Retina (tissue), 1 donor: ENCODE data around the gene RPS18.
"Not testable (repeated sequence)": the region's sequence is repeated elsewhere in the genome, so short reads cannot be mapped to it uniquely, and the experiment has no call there.

ENCODE experiments used
- DNase-seq: peaks from one replicate; pipeline ENCODE4 v3.0.0-alpha.2; 2016

The RPS18 gene

GRCh38 chr6:33273129-33273923 lies 1.5 kb downstream of the RPS18 start:
- no peak for DNase-seq

GRCh38 chr6:33273924-33274902 lies 2.3 kb downstream of the RPS18 start:
- DNase-seq, result no peak

GRCh38 chr6:33275795-33276580 lies 4.1 kb downstream of the RPS18 start:
- DNase-seq, result not testable (repeated sequence)

GRCh38 chr6:33276581-33276863 lies 4.6 kb downstream of the RPS18 start:
- no peak for DNase-seq

- DNase-seq, result peak; percentile 92
Measured at GRCh38 chr6:33276864-33277662, 5.2 kb downstream of the RPS18 start, which contains the start of gene B3GALT4. TSS of gene B3GALT4 (plus strand) at chr6:33277123. CDS start at chr6:33277420, 297 bp downstream.

- DNase-seq, result peak; percentile 14
Measured at GRCh38 chr6:33277663-33278391, 6.0 kb downstream of the RPS18 start.

- no peak for DNase-seq
Measured at GRCh38 chr6:33278392-33278741, 6.5 kb downstream of the RPS18 start.

GRCh38 chr6:33278810-33279209 lies 6.9 kb downstream of the RPS18 start:
- no peak for DNase-seq

- DNase-seq, result no peak
Measured at GRCh38 chr6:33279257-33279695, 7.4 kb downstream of the RPS18 start.

- no peak for DNase-seq
Measured at GRCh38 chr6:33279971-33280511, 8.2 kb downstream of the RPS18 start.

- DNase-seq, result no peak
Measured at GRCh38 chr6:33280539-33280938, 8.7 kb downstream of the RPS18 start.

GRCh38 chr6:33285214-33285613 lies 13.3 kb downstream of the RPS18 start:
- not testable (repeated sequence) for DNase-seq

GRCh38 chr6:33286946-33287914 lies 15.4 kb downstream of the RPS18 start:
- no peak for DNase-seq

- DNase-seq, result no peak
Measured at GRCh38 chr6:33288141-33288920, 16.5 kb downstream of the RPS18 start.

GRCh38 chr6:33288921-33289783 lies 17.3 kb downstream of the RPS18 start, which contains the start of the genes PFDN6 and WDR46:
TSS of gene PFDN6 (plus strand) at chr6:33289601. CDS start at chr6:33289857, 256 bp downstream.
TSS of gene WDR46 (minus strand) at chr6:33289239. CDS start at chr6:33289170, 69 bp downstream.
- peak; percentile 99 for DNase-seq

GRCh38 chr6:33289784-33290315 lies 18.0 kb downstream of the RPS18 start:
- DNase-seq, result no peak

- DNase-seq, result no peak
Measured at GRCh38 chr6:33290459-33290858, 18.6 kb downstream of the RPS18 start.
